Measurements from ENCODE around the gene IL20RA.

The IL20RA gene

GRCh38 chr6:137045222-137045789 lies 541 bp upstream of the IL20RA start:
- no peak for DNase-seq

- DNase-seq: peak in 1 of 2 experiments; percentile 12
Measured at GRCh38 chr6:137043710-137044365, 927 bp downstream of the IL20RA start.

DNA sequence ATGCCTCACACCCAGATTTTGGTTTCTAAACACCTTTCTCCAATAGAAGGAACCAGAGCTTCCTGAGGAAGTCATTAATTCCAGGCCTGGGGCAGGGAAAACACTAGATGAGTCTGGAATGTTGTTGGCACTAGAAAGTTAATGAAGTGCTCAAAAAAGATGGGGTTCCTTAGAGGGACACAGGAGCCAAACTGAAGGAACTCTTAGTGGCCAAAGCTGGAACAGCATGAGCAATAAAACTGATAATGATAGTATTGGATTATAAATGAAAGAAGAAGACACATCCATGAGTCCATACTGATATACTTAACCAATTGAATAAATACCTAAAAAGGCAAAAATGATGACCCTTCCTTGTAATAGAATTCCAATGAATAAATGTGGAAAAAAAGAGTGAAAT lies 4.4 kb downstream of the IL20RA start:
- no peak for DNase-seq

DNA sequence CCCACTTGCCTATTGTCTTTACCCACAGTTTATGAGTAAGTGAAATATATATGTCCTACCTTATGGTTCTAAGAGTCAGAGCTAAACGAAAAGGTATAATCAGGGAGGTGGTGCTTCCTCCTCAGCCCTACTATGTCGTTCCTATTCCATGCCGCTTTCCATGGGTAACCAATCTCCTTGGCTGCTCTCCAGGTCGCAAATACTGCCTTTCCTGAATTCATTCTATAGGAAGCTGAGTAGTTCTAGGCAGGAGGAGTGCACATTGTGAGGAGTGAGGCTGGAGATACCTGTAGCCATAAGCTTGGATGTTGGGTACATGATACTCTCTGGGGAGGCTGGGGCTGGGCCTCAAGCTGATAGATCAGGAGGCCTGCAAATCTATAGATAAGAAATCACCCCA lies 5.8 kb downstream of the IL20RA start:
- no peak for DNase-seq

DNA sequence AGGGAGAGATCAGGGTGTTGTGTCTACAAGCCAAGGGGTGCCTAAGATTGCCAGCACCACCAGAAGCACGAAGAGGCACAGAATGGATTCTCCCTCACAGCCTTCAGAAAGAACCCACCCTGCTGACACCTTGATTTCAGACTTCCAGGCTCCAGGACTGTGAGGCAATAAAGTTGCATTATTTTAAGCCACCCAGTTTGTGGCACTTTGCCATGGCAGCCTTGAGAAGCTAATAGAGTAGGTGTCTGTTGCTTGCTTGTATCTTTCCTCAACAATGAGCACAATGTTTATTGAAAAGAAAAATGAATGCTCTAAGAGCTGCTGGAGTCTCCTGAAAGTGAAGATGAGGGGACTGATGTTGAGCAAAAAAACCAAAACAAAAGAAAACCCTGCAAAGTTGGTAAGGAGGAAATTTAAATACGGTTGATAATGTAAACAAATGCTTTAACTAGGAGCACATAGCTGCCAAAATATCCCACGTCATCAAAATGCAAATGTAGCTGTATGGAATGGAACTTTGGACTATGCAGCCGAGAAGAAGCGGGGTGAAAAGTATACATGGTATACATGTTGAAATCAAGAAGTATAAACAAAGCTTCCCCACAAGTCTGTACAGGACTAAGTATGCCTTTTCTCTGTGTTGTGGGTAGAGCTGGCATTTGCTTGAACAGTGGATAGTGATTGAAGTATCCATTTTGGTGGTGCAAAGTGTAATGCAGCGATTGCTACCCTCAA lies 8.0 kb downstream of the IL20RA start:
- DNase-seq: no peak

- DNase-seq: peak; percentile 56 to 66
Measured at GRCh38 chr6:137033828-137034227, 10.9 kb downstream of the IL20RA start.

GRCh38 chr6:137031122-137031521 lies 13.6 kb downstream of the IL20RA start:
- DNase-seq: no peak

GRCh38 chr6:137028912-137029311 lies 15.9 kb downstream of the IL20RA start:
- no peak for DNase-seq

GRCh38 chr6:137025786-137026730 lies 18.7 kb downstream of the IL20RA start:
- DNase-seq: no peak

GRCh38 chr6:137024237-137024990 lies 20.4 kb downstream of the IL20RA start:
- DNase-seq: no peak

- no peak for DNase-seq
Measured at GRCh38 chr6:137020776-137021175, 24.0 kb downstream of the IL20RA start.

- DNase-seq: no peak
Measured at GRCh38 chr6:137019476-137020272, 25.1 kb downstream of the IL20RA start.

GRCh38 chr6:137017081-137017480 lies 27.7 kb downstream of the IL20RA start:
- no peak for DNase-seq

DNA sequence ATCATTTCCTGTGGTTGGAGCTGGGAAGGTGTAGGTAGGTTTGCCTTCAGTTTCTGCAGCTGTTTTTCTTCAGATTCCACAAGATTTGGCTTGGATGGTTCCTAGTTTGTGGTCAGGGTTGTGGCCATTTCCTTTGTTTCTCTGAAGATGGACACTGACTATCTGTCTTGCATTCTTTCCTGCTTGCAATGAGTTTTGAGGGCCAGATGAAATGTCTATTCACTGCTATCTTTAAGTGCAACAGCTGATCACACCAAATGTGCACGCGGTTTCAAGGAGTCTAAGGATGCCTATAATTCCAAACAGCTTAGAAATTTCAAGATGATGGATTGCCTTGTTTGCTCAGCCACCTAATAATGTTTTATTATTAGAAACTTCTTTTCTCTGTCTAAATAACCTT lies 28.4 kb downstream of the IL20RA start:
- no peak for DNase-seq

- DNase-seq: no peak
Measured at GRCh38 chr6:137015943-137016342, 28.8 kb downstream of the IL20RA start.

GRCh38 chr6:137013738-137014602 lies 30.8 kb downstream of the IL20RA start:
- DNase-seq: no peak

DNA sequence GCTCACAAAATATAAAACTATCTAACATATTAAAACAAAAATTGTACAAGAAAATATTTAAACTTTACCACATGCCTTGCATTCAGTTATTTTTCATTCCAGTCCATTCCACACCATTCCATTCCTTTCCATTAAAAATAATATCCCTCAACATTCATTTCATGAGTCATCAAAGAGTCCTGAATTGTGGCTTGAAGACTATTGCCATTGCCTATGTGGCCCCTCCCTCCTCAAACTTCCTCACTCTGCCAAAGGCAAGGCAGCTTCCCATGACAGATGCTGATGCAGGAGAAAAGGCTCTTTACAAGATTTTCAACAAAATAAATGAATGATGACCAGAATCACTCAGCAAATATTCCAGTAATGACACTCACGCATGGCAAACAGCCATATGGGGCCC lies 31.7 kb downstream of the IL20RA start:
- no peak for DNase-seq

DNA sequence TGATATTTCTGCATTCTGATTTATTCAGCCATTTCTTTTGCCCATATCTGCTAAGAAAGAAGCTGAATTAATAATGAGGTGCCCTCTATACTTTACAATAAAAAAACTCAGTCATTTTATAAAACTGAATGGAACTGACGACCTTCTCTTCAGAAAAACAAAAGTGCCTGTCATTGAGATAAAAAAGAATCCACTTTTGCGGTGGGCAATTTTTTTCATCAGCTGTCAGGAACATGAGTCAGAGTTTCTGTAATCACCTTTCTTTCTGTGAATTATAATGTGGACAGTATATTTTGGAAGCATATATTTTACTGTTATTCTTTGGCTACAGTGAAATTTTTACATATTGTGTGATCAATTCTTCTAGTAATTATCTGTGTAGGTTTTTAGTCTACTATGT lies 33.4 kb downstream of the IL20RA start:
- no peak for DNase-seq

DNA sequence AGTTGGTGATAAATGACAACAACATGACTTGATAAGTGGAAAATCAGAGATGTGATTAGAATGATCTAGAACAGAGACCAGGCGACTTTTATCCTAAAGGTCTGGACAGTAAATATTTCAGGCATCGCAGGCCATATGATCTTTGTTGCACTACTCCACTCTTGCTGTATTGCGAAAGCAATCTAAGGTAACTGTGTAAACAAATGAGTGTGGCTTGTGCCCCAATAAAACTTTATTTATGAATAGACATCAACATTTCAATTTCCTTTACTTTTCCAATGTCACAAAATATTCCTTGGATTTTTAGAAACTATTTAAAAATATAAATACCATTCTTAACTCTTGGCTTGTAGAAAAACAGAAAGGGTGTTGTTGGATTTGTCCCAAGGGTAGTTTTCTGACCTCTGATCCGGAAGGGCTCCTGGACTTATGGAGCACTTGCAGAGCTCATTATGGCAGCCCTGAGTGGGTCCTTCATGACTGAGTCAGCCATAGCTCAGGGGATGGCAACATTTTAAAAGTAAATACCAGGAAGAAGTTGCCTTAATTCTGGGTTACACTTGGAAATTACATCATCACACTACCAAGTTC lies 34.5 kb downstream of the IL20RA start:
- no peak for DNase-seq

- no peak for DNase-seq
Measured at GRCh38 chr6:137008204-137008603, 36.6 kb downstream of the IL20RA start.
